HG02884 (cell line): Measurements from ENCODE around the gene CDK5RAP3.
"Not testable (repeated sequence)": the region's sequence is repeated elsewhere in the genome, so short reads cannot be mapped to it uniquely, and the experiment has no call there.

Experiments
- ATAC-seq: cut with Tn5 transposase; IDR thresholded peaks from one replicate; pipeline ENCODE4 v1.9.1; 2021; ENCODE audit warnings: mild to moderate bottlenecking, moderate library complexity; ENCODE audit not compliant: unreplicated experiment

CDK5RAP3 gene

DNA sequence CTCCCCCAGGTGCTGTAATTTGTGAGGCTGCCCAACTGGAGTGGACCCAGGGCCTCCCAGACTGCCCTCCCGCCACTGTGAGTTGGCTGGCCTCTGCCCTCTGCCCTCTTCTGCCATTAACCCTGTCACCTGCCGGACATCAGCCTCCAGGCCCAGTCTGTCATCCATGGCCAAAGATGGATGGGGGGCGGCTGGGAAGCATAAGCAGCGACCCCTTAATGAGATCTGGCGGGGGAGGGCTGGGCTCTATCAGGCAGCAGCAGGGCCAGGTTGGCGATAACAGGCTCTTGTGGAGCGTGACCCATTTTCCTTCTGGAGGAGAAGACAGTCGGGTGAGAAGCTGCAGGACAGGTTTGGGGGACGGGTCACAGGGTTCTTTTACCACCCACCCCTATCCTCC lies 25.3 kb downstream of the CDK5RAP3 start:
- no peak for ATAC-seq

DNA sequence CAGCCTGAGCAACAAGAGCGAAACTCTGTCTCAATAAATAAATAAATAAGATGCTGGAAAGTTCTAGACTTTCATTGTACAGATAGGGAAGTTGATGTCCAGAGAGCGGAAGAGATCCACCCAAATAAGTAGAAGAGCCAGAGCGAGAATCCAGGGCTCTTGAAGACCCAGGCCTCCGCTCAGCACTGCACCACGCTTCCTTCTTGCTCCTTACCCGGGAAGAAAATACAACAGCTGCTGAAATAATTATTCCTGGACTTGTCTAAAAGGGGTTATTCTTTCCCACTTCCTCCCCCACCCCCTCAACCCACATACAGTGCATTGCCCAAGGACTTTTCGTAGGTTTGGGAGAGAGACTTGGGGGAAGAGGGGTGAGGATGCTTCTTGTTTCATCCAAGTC lies 26.7 kb downstream of the CDK5RAP3 start:
- ATAC-seq = no peak

DNA sequence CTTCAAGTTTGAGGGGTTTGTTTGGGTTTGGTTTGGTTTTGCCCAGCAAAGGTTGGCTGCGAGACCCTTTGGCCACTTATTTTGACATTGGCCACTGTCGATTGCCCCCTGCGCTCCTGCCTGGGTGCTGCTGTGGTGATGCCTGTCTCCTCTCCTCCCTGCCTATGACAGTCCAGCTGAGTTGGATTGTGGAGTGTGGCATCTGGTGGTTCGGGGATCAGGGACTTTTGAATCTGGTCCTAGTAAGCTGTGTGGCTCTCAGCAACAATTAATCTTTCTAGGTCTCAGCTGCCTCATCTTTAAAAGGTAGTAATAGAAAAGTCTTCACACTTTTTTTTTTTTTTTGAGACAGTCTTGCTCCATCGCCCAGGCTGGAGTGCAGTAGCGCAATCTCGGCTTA lies 27.1 kb downstream of the CDK5RAP3 start:
- ATAC-seq = no peak

DNA sequence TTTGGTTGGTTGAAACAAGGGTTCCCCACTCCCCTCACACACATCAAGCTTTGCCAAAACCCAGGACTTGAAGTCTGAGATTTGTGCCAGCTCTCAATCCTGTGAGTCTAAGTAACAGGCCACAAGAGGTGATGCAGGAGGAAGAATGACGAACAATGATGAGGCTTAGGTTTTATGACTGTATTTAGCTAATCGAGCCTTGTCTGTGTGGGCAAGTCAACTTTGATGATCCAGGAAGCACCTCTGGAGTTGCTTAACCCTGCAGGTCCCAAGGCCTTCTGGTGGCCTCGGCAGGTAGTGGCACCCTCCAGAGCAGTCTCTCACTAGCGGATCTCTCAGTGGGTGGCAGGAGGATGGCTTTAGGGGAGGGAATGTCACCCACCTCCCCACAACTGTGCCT lies 28.7 kb downstream of the CDK5RAP3 start:
- no peak for ATAC-seq

DNA sequence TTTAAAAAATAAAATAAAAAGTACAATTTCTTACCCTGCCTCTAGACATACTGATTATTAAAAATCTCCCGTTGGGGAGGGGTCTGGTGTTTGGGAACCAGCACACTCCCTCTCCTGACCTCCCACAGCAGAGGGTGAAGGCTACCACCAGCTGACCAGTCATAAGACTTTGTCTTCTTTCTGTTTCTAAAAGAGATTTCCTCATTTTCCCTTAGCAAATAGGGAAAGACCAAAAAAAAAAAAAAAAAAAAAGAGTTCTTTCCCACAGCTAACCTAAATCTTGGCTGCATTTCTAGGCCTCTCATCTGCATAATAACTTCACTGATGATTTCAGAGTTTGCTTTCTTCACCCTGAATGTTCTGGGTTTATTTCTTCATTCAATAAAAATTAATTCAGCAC lies 30.3 kb downstream of the CDK5RAP3 start:
- no peak for ATAC-seq

DNA sequence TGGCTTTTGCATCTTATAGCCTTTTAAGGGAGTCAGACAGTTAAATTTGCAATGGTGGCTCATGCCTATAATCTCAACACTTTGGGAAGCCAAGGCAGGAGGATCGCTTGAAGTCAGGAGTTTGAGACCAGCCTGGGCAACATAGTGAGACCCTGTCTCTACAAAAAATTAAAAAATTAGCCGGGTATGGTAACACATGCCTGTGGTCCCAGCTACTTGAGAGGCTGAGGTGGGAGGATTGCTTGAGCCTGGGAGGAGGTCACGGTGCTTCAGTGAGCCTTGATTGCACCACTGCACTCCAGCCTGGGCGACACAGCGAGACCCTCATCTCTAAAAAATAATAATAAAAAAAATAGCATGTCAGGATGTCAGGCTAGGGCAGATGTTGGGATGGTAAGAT lies 30.7 kb downstream of the CDK5RAP3 start:
- not testable (repeated sequence) for ATAC-seq

DNA sequence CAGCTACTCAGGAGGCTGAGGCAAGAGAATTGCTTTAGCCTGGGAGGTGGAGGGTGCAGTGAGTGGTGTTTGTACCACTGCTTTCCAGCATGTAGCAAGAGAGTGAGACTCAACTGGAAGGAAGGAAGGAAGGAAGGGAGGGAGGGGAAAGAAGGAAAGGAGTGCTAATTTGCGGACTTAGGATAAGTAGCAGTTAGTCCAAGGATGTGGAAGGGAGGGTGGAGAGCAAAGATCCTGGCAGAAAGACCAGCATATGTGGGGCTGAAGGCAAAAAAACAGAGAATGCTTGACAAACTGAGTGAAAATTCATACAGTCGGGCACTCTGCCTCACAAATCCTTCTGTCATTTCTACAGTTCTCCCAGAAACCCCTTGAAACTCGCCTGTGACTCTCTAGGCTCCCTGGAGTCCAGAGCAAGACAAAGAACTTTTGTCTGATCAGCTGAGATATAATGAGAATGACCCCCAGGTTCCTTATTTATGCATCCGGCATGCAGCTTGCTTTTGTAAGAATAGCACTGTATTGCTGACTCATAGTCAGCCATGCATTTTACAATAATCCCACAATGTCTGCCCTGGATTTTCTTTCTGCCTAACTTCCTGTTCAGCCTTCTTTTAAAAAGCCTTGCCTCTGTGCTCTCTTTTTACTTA lies 31.5 kb downstream of the CDK5RAP3 start:
- ATAC-seq = no peak

DNA sequence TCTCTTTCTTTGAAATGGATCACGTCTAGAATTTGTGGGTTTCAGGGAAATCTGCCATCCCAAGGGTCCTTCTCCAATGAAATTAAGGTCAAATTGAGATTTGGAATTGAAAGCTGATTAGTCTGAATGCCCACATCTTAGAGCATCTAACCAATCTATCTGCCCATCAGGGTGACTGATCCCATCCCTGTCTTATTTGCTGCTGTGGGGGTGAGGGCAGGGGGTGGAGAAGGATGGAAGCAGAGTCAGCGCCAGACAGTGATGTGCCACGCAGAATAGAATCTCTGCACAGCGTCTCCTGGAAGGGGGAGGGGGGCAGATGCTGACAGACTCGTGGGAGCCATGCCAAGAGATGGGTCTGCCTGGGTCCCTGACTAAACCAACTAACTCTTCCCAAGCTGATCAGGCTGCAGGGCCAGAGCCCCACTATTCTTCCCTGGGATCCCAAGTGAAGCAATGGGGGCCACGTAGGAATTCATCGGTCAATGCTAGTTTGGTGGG lies 32.1 kb downstream of the CDK5RAP3 start:
- ATAC-seq = no peak

DNA sequence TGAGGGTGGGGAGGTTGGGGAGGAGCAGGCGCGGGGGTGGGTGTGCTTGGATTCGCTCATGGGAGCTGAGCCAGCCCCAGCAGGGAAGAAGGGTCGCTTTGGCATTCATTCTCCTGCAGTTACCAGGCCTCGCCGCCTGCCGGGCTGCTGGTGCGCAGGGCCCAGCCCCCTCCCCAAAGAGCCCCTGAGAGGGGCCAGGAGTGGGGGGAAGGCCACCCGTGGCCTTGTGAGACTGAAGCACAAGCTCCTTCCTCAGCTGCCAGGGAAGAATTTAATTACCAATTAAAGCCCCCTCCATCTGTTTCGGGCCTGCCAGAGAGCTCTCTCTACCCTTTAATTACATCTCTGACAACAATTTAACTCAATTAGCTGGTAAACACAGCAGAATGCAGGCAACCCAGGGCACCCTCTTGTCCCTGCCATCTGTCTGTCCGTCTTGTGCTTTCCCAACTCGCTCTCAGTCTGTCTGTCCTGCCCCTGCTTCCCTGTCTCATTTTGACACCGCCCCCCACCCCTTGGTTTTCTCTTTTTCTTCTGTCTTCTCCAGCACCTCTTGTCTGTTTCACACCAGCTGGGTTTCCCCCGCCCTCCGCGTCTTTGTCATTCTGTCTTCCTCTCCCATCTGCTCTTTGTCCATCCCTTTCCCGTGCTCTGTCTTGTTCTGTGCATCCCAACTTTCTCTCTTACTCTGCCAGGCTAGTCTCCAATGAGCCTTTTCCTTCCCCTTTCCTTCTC lies 32.7 kb downstream of the CDK5RAP3 start:
- ATAC-seq = no peak

DNA sequence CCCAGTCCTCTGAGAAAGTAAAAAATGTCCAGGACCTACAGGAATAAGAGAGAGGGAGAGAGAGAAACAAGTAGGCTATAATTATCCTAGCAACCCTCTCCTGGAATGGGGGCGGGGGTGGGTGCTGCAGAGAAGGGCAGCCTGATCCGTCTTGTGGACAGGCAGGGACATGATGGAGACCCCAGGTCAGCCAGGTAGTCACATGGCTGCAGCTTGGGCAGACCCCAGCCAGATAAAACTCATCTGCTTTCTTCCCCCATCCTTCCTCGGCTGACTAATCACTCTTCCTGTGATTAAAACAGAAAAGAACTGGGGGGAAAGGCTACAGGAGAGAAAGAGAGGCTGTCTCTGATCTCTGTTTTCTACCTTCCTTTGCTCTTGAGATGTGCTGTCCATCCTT lies 34.1 kb downstream of the CDK5RAP3 start:
- no peak for ATAC-seq

DNA sequence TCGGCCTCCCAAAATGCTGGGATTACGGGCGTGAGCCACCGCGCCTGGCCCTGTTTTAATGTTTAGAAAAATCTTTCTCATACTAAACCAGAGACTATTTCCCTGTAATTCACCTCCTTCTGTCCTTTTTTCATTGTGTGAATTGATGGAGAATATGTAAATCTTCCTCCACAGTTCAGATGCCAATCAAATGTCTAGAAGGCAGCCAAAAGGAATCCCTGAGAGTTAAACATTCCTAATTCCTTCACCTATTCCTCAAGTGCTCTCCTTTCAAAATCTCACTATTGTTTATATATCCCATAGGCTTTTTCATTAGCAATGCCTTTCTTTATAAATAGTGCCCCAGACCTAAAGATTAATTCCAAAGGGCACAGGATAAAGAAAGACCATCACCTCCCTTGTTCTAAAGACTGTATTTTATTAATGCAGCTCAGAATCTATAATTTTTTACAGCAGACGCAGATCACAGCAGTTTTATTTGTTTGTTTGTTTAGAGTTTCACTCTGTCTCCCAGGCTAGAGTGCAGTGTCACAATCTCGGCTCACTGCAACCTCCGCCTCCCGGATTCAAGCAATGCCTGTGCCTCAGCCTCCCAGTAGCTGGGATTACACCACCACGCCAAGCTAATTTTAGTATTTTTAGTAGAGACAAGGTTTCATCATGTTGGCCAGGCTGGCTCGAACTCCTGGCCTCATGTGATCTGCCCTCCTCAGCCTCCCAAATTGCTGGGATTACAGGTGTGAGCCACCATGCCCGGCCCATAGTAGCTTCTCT lies 36.2 kb downstream of the CDK5RAP3 start:
- no peak for ATAC-seq

DNA sequence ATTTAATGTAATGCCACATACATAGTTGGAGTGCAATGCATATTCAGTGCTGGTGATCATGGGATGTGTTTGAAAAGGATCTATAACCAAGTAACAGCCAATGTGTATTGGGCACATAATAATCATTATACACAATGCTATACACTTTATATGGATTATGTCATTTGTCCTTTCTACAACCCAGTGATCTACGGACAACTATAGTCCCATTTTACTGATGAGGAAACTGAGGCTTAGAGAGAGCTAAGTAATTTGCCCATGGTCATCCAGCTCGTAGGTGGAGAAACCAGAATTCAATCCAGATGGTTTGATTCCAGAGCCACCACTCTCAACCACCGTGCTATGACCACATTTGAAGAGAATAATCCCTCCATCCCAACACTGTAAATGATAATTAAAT lies 39.3 kb downstream of the CDK5RAP3 start:
- no peak for ATAC-seq

DNA sequence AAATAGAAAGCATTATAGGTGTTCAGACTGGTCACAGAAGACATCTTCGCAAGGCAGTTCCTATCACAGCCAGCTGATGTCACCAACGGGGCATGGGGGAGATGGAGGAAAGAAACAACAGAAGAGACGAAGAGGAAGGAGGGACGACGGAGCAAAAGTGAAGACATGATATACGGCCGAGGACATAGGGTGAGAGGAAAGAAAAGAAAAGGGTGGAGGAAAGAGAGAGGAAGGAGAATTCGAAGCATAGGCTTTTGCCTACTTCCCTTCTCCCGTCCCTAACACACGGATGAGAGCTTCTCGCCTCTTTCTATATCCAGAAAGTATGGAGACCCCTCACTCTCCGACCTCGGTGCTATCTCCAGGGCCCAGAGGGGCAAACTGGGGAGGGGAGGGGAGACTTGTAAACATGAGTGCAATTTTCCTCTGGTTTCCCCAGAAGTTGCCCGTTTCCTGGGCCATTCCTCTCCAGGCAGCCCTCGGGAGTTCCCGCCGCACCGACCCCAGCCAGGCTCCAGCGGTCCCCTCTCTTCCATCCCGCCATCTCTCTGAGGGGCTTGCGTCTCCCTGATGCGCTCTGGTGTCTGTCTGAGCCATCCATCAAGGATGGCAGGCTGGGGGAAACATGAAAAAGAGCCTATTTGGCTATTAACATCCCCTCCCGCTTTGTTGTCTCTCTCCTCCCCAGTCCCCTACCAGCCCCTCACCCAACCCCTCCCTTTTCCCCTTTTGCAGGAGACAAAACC lies 40.7 kb downstream of the CDK5RAP3 start:
- ATAC-seq = no peak

DNA sequence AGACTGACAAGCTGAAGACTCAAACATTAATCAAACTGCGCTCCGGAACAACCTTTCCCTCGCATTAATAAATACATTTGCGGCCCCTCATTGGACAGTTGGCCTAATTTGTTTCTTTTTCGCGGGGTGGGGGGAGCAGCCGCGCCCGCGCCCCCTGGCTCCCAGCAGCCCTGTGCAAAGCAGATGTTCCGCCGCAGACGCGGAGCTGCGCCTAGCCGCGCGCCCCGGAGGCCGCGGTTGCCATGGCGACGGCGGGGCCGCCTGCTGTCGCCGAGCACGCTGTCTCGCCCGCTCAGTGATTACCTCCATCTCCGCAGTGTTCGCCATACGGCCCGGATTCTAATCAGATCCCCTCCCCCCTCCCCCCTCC lies 41.2 kb downstream of the CDK5RAP3 start:
- no peak for ATAC-seq

DNA sequence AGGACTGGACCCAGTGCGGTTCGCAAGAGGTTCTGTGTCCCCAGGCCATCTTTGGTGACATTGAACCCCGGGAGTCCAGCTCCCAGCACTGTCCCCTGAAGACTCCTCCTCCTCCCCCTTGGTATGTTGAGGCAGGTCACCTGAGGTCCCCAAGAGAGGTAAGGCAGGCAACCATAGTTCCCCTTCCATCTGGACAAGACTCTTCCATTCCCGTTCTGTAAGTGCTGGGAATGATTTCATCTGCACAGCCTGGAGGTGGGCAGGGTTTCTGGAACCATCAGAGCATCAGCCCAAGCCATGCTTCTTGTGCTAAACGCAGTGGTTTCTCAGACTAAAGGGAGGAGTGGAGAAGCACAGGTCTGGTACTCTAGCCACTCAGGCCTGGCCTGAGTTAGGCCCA lies 41.7 kb downstream of the CDK5RAP3 start:
- ATAC-seq = no peak

DNA sequence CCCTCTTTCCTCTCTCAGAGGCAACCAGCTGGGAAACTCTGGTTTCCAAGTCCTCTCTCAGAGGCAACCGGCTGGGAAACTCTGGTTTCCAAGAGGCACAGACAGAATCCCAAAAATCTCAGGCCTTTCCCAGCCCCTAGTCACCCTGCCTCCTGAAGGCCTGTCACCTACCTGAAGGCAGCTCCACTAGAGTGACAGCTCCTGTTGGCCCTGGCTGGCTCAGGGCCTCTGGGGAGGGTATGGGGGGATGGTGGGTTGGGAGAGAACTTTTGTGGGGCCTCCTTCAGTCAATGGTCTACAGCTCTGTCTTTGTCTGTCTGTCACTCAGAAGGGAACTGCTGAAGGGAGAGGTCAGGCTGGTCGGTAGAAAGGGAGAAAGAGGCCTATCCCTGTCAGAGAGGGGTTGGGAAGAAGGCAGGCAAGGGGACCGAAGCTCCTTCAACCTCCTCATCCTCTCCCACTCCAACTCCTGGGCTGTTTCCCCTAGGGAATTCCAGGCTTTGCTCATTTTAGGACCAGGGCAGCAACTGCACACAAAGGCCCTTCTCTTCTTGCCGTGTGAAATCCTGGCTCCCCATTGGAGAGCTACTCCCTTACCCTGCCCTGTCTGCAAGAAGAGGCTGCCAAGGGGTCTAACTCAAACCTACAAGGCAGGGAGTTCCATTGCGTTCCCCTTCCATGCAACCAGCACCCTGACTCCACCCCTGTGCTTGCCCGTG lies 43.1 kb downstream of the CDK5RAP3 start:
- ATAC-seq = no peak

DNA sequence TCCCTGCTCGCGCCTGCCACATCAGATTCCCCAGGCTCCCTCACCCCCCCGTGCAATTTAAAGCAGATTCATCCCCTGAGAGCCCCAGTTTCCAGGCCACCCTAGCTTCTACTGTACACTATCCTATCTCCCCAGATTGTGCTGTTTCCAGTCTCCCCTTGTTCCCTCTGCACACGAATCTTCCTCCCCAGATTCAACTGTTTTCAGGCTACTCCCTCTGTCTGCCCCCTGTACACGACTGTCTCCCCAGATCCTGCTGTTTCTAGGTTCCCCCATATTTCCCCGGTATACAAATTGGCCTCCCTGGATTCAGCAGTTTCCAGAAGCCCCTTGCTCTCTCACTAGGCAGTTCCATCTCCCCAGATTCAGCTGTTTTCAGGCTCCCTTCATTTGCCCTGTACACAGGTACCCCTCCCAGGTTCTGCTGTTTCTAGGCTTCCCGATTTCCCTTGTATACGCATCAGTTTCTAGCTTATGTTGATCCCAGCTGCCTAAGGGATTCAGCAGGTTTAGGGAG lies 43.7 kb downstream of the CDK5RAP3 start:
- ATAC-seq = no peak

DNA sequence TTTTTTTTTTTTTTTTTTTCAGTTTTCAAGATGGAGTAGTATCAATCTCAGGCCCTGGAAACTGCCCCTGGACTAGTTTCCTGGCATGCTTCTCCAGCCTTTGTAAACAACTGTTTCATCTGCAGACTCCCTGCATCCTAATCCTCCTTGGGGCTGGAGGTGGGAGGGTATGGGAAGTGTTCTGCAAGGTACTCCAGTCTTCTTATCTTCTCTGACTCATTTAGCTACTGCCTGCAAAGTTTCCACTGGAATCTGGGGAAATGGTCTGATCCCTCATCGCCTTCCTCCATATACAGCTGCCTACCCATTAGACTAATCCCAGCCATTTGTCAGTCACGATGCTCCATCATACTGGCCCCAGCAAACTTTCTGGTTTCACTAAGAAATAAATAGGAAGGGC lies 45.2 kb downstream of the CDK5RAP3 start:
- no peak for ATAC-seq

DNA sequence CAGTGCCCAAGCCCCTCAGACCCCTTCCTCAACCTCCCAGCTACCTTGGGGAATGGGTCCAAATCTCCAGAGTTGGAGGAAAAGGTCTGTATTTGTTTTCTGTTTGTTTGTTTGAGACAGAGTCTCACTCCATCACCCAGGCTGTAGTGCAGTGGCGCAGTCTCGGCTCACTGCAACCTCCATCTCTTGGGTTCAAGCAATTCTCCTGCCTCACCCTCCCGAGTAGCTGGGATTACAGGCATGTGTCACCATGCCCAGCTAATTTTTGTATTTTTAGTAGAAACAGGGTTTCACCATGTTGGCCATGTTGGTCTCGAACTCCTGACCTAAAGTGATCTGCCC lies 46.9 kb downstream of the CDK5RAP3 start:
- not testable (repeated sequence) for ATAC-seq

DNA sequence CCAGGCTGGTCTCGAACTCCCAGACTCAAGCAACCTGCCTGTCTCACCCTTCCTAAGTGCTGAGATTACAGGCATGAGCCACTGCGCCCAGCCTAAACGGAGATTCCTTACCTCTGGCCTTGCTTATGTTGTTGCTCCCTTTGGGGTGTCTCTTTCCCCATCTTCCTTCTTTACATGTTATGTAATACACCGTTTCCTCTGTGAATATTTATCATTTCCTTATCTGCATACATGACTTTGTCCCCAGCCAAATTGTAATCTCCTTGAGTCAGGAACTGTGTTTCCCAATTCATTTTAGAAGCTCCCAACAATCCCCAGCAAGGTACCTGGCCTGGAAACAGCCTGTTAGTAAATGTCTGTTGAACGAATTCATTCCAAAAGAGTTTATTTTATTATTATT lies 51.0 kb downstream of the CDK5RAP3 start:
- no peak for ATAC-seq
